Raji (cell line): Measurements from ENCODE around the gene DRD4.

Experiments
- POLR2A ChIP-seq: IDR thresholded peaks from 2 replicates; pipeline ENCODE4 v1.6.1; 2011; ENCODE audit warnings: low read depth, low read length, control low read depth; ENCODE audit not compliant: insufficient read depth

Gene DRD4

DNA sequence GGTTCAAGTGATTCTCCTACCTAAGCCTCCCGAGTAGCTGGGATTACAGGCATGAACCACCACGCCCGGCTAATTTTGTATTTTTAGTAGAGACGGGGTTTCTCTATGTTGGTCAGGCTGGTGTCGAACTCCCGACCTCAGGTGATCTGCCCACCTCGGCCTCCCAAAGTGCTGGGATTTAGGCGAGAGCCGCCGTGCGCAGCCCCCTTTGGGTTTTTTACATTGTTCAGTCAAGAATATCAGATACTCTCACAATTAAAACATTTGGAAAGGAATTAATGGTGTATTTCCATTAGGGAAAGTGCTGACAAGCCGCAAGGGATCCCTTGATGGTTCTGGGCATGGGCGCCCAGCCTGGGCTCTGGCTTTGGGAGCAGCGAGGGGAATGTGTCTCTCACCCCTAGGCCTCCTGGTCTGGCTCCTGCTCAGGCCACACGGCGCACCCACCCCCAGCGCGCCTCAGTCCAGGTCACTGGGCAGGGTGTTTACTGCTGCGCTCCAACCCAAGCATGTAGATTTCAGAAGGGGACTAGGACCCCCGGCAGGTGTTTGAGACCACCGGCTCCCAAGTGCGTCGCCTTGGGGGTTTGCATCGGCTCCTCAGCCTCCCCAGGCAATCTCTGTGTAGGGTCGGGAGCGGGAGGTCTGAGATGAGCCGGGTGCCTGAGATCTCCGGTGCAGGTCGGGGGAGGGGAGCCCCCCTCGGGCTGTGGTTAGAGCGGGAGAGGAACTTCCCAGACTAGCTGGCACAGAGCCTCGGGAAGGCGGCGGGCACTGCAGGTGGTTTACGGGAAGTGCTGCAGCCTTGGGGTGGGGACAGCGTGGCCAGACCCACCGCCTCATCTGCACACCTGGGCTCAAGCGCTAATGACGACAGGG is 20.5 kb upstream of the DRD4 start:
- no peak for TF ChIP-seq POLR2A

DNA sequence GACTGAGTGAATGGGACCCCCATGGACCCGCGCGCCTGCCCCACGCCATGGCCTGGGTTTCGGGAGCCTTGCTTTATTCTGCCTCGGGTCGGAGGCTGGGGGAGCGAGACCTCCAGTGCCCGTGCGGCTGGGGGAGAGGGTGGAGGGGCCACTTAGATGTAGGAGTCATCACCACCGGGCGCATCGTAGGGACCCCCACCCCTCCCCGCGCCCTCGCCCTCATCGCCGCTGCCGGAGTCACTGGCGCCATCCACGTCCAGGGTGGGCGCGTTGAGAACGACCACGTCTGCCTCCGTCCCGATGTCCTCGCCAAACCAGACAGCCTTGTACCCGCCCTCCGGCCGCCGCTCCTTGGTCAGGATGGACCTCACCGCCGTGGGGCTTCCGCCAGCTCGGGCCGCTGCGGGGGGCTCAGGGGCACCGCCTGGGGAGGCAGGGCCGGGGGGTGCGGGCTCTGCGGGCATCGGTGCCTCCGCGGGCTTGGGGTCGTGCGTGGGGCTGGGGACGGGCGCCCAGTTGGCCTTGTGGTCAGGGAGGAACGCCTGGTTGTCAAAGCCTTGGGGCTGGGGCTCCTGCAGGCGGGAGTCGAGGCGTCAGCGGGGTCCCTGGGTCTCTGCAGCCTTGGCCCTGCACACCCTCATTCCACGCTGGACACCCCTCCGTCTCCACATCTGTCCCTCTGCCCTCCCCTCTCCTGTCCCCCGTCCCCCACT is 19.7 kb upstream of the DRD4 start:
- TF ChIP-seq POLR2A, result no peak

DNA sequence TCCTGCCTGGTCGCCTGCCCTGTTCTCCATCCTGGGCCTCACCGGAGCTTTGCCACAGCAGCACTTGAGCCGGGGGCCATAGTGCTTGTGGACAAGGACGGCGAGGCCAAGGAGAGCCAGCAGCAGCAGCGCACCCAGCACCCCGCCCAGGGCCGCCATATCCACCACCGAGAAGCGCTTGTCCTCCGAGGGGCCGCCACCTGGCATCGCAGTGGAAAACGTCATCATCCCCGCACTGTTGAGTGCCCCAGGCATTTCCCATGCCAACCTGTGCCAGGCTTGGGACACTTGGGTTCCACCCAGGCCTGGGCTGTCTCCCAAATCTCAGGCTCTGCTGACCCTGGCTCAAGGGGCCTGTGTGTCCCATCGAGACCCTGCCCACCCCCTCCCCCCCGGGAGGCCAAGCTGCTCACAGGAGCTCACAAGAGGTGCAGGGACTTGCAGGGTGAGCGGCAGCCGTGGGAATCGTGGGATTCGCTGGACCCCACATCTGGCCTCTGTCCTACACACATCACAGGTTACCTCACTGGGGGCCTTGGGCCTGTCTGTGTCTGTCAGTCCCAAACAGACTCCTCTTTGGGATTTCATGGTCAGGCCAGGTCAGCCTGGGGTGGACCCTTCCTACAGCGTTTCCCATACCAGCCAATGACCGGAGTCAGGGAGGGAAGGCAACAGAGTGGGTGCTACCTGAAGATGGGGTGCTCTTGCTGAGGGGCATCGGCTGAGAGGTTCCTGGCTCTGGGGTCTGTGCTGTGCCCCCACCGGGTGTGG is 19.0 kb upstream of the DRD4 start:
- TF ChIP-seq POLR2A, result no peak

DNA sequence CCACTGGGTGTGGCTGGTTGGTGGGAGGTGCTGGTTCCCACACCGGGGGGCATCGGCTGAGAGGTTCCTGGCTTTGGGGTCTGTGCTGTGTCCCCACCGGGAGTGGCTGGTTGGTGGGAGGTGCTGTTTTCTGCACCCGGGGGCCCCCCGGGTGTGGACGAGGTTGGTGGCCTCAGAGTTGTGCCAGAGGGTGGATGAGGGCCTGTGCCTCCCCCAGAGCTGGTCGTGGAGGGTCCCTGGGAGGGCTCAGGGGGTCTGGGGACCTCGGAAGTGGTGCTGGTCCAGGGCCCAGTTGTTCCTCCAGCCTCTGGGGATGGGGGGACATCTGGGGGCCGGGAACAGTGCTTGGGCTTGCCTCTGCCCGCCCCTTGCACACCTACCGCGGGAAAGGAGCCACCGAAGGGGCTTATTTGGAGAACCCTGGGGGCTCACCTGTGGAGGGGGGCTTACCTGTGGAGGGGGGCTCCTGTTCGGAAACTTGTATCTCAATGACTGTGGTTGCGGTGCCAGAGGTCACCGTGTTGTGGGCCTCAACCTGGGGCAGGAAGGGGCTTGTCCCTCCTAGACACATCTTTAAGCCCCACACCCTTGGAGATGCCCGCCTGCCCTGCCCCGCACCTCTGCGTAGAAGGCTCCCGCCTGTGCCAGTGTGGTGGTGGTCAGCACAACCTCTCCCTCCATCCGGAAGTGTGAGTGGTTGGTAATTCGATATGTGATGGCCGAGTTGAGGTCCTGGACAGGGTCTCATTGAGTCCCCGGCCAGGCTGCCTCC is 18.0 kb upstream of the DRD4 start:
- no peak for TF ChIP-seq POLR2A

DNA sequence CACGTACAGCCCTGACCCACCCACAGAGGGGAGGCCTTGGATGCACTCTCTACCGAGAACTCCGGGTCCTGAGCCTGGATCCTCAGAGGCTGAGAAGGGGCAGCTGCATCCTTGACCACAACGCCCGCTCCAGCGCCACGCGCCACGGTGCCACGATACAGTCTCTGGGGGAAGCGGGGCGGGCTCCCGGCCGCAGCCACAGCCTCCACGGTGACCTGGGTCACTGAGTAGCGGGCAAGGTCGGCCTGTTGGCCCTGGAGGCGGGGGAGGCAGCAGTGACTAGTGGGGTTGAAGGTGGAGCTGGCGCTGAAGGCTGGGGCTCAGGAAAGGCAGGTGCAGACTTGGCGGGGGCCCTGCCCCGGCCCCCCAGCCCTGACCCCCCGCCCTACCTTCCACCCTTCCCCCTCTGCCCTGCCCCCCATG is 17.4 kb upstream of the DRD4 start:
- TF ChIP-seq POLR2A, result no peak

DNA sequence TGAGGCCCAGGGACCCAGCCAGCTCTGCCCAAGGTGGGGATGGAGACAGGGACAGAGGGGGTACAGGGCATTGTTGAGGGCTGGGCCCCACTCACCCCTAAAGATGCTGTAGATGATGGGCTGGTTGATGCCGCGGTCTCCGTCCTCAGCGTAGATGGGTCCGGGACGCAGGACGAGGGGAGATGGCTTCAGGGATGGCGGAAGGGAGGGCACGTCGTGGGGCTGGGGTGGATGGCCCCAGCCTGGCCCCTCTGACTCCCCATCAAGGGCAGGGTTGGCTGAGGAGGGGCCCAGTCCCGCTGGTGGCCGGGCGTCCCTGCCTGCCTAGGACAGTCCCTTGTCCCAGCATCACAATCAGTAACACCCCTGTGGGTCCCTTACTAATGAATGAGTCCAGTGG is 16.9 kb upstream of the DRD4 start:
- TF ChIP-seq POLR2A, result no peak

DNA sequence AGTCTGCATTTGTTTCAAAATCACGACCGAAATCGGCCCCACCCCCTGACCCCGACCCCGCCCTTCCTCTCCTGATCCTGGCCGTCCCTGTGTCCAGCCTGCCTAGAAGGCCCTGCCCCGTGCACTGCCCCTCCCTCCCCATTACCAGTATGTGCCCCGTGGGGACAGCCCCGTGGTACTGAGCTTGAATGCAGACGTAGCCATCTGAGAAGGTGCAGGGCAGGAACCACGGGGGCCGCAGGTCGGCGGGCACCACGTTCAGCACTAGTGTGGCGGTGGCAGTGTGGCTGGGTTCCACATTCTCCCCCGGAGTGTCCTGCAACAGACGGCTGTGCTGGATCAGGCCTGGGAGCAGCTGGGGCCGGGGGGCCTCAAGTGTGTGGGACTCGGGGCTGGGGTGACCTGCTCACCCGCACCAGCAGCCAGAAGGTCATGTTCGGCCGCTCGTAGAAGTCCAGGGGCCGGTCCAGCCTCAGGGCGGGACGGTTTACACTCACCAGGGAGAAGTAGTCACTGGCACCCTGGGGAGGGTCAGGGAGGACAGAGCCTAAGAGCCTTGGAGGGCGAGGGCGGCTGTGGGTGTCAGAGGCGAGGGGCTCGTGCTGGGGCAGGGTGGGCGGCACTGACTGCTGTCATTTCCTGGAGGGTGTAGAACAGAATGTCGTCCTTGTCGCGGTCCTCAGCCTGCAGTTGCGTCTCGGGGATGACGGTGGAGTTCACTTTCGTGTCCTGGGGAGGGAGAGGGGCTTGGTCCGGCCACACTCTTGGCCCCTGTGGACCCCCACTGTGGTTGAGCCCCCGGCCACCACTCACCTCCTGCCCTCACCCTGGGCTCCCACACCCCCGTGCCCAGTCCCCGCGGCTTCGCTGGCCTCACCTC is 15.9 kb upstream of the DRD4 start:
- TF ChIP-seq POLR2A, result no peak

DNA sequence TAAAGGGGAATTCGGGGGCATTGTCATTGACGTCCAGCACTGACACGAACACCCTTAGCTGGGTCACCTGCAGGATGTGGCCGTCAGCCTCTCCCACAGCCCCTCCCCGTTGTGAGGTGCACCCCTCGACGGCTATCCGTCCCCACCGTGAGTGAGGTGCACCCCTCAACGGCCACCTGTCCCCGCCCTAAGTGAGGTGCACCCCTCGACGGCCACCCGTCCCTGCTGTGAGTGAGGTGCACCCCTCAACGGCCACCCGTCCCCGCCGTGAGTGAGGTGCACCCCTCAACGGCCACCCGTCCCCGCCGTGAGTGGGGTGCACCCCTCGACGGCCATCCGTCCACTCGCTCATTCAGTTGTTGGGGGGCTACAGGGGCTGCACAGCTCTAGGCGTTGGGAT is 15.2 kb upstream of the DRD4 start:
- no peak for TF ChIP-seq POLR2A

DNA sequence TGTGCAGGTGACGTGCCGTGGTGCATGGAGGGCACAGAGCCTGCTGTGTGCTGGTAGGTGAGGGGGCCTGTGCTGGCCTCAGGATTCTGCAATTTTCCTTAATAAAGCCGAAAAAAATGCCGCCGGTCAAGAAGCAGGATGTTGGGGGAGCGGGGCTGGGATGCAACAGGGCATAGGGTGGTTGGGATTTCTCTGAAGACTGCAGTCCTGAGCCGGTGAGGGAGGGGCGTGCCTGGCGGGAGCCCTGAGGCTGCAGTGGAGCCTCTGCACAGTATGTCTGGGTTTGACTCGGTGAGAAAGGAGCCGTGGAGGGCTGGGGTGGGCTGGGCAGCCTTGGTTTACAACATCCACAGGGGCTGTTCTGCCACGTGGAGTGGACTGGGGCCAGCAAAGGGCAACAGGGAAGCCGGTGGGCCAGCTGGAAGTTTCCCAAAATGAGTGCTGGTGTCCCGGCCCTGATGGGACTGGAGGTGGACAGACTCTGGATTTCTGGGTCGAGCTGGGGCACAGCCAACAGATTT is 13.7 kb upstream of the DRD4 start:
- no peak for TF ChIP-seq POLR2A

DNA sequence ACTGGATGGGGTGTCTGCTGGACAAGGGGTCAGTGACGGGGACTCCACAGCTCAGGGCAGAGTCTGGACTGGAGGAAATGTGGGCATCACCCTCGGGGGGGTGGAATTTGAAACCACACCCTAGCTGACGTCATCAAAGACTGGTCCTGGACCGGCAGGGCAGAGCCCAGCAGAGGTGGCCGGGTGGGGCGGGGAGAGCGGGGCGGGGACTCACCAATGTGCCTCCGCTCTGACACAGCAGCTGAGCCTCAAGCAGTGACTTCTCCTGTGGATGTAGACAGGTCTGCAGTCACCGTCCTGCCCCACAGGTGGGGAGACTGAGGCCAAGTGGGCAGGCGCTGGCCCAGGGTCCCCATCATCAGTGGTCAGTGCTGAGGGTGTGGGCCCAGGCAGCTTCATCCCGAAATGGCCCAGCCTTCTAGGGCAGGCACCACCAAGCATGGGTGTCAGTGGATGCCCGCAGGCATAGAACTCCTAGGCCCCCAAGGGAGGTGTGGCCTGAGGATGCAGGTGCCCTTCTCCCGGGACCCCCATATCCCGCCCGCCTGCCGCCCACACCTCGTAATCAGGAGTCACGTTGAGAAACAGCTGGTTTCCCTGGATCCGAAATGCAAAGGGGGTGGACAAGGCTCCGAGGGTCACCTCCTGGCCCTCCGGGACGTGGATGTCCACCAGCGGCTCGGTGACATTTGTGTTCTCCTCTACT is 12.9 kb upstream of the DRD4 start:
- TF ChIP-seq POLR2A, result no peak

DNA sequence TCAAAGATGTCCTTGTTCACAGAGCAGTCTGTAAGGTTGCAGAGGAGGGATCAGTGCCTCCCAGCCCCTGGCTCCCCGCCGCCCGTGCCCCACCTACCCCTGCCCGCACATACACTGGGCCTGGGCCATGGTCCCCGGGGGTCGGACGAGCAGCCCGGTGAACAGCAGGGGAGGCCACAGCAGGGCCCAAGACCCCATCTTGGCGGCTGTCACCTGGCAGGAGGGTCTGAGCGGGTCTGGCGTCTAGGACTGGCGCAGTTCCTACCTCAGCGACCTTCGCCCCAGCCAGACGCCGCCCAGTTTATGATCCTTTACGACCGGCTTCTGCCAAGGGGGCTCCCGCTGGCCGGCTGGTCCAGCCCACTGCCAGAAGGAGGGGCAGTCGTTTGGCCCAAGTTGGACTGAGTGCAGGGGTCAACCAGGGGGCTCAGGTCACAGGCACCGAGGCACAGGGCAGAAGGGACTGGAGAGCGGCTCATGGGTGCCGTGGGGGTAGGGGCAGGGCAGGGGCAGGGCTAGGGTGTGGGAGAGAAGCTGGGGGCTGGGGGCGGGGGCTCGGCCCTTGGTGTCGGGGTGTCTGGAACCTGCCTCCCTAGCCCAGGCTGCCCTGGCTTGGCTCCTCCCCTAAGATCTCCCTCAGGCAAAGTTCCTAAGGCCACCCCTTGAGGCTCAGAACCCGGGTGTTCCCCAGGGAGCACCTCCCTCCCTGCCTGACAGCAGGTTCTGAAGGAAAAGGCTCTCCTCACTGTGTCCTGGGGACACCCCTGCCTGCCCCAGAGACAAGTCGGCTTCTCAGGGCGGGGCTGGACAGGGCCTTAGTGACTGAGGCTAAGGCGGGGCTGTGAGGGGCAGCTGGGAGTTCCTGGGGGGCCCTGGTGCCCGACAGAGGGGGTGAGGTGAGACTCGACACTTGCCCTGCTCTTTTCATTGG is 12.1 kb upstream of the DRD4 start, which contains the start of gene CDHR5:
TSS of gene CDHR5 (minus strand) at position 251 of the 931 bp plus-strand sequence. CDS start at position 198, 53 bp downstream.
- no peak for TF ChIP-seq POLR2A
